Measurements from ENCODE around the gene TMEM92.

Gene TMEM92

DNA sequence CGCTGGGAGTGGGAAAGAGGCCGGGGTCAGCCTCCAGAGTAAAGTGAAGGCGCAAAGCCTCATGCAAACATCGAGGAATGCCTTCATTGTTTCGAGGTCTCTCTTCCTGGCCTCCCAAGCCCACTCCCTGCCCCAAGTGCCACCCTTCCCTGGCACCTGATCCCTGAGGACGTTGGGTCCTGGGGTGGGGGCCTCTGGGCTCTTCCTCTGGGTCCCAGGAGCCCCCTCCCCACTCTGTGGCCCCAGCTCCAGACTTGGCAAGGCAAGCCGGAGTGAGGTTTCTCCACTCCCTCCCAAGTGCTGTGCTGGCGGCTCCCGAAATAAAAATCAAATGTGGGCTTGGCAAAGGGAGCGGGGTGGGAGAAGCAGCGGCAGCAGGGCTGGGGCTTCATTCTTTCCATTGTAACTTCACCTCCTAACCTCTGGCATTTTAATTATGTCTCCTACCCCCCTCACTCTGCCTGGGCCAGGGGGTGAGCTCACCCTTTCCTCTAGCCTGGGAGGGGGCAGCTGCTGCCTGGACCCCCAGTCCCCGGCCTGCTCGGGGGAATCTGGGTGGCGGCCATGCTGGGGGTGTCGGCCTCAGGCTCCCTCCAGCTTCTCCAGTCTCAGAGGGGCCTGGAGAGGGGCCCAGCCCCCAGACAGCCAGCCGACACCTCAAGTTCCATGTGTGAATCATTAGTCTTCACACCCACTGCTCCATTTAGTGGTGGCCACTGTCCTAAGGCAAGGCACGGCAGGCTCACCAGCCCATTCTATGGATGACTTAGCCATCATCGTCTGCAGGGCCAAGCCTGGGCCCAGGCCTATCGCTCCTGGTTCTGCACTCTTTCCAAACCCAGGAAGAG lies 14.6 kb upstream of the TMEM92 start:
- H3K4ac ChIP-seq (ENCODE audit: low read length) = peak overlapping the region; percentile 78
- peaks cover 6 to 26% of the 10 kb centered on the region in 2 donors for H3K4me1 ChIP-seq (ENCODE audit: control insufficient read depth in 2 of 2, insufficient read depth in 1 of 2, low read depth in 1 of 2, low read length in 2 of 2)
- peak overlapping the region; percentile 40 for H2AFZ ChIP-seq (ENCODE audit: low read length)
- H3K27ac ChIP-seq (replicated peaks; ENCODE audit: low read length) = no peak overlapping the region
- H2AK5ac ChIP-seq (ENCODE audit: low read depth, low read length) = peak overlapping the region; percentile 4
- peaks cover 0 to 48% (median 0%) of the 10 kb centered on the region in 3 experiments for H3K27me3 ChIP-seq (ENCODE audit: control insufficient read depth in 3 of 3, insufficient read depth in 3 of 3, low read depth in 1 of 3, low read length in 3 of 3)
- H3K23ac ChIP-seq (ENCODE audit: low read depth, low read length, poor library complexity) = no peak overlapping the region
- peak overlapping the region; percentile 92 for H3K18ac ChIP-seq (ENCODE audit: low read length)
- no peak overlapping the region for H3K4me2 ChIP-seq (ENCODE audit: insufficient read depth, low read length, poor library complexity, severe bottlenecking)
- no peaks in the 10 kb centered on the region for H3K9me3 ChIP-seq (replicated peaks in 1 of 2; ENCODE audit: control insufficient read depth in 2 of 2, insufficient read depth in 1 of 2, low read depth in 1 of 2, low read length in 2 of 2)
- H3K4me3 ChIP-seq (ENCODE audit: low read length in 2 of 2) = no peak overlapping the region
- H2BK12ac ChIP-seq (ENCODE audit: low read length) = peak overlapping the region; percentile 80
- peak overlapping the region; percentile 63 for H3K9ac ChIP-seq (ENCODE audit: low read depth, low read length, poor library complexity)
- peak overlapping the region; percentile 37 for H2BK120ac ChIP-seq (ENCODE audit: low read depth, low read length)
- no peak overlapping the region for H3K14ac ChIP-seq (ENCODE audit: low read length)
- peak overlapping the region; percentile 88 for H2BK5ac ChIP-seq (ENCODE audit: low read length)
- peak overlapping the region; percentile 93 for H4K91ac ChIP-seq (ENCODE audit: low read depth, low read length, poor library complexity)
- H4K8ac ChIP-seq (ENCODE audit: low read depth, low read length) = no peak overlapping the region
- H3K79me1 ChIP-seq (ENCODE audit: low read depth, low read length) = no peaks in the 10 kb centered on the region
- WGBS, 2 donors (ENCODE audit: extremely low coverage in 2 of 2, insufficient read length in 2 of 2, insufficient replicate concordance in 1 of 2) = no CpG with 5 or more reads among the region's 19 CpGs
- no peaks in the 10 kb centered on the region for H3K36me3 ChIP-seq (replicated peaks in 1 of 2; ENCODE audit: control insufficient read depth in 2 of 2, insufficient read depth in 2 of 2, low read length in 2 of 2)
- no peak for DNase-seq (ENCODE audit: low spot score)
- peak overlapping the region; percentile 69 for H2BK15ac ChIP-seq (ENCODE audit: low read length)

DNA sequence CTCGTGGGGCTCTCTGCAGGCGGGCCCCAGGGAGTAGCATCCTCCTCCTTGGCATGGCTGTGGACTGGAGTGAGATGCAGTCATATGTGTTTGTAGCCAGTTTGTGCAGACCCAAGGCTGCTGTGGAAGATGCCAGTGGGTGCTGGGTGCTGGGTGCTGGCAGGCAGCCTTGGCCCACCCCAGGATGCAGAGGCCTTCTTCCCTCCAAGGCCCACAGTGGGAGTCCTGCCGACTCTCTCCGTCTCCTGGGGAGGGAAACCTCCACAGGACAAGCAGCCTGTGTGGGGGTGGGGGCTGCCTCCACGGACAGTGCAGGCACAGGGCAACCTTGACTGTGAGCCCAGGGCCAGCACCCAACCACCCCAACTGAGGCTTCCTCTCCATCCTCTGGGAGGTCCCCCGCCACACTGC lies 13.8 kb upstream of the TMEM92 start:
- Histone ChIP-seq H3K9me3 (replicated peaks in 1 of 2; ENCODE audit: control insufficient read depth in 2 of 2, insufficient read depth in 1 of 2, low read depth in 1 of 2, low read length in 2 of 2) (no peaks in the 10 kb centered on the region), H3K27ac (replicated peaks; ENCODE audit: low read length) (no peak overlapping the region), H2BK15ac (ENCODE audit: low read length) (peak overlapping the region; percentile 23), H2AK5ac (ENCODE audit: low read depth, low read length) (peak overlapping the region; percentile 4), H3K4ac (ENCODE audit: low read length) (no peak overlapping the region), H3K23ac (ENCODE audit: low read depth, low read length, poor library complexity) (no peak overlapping the region), H2AFZ (ENCODE audit: low read length) (no peak overlapping the region), H3K14ac (ENCODE audit: low read length) (no peak overlapping the region), H2BK120ac (ENCODE audit: low read depth, low read length) (peak overlapping the region; percentile 21), H3K18ac (ENCODE audit: low read length) (peak overlapping the region; percentile 76), H3K27me3 (ENCODE audit: control insufficient read depth in 3 of 3, insufficient read depth in 3 of 3, low read depth in 1 of 3, low read length in 3 of 3) (peaks cover 0 to 56% (median 0%) of the 10 kb centered on the region in 3 experiments), H3K9ac (ENCODE audit: low read depth, low read length, poor library complexity) (no peak overlapping the region), H3K79me1 (ENCODE audit: low read depth, low read length) (no peaks in the 10 kb centered on the region), H4K8ac (ENCODE audit: low read depth, low read length) (no peak overlapping the region), H2BK12ac (ENCODE audit: low read length) (no peak overlapping the region), H3K4me2 (ENCODE audit: insufficient read depth, low read length, poor library complexity, severe bottlenecking) (no peak overlapping the region), H4K91ac (ENCODE audit: low read depth, low read length, poor library complexity) (no peak overlapping the region), H3K36me3 (replicated peaks in 1 of 2; ENCODE audit: control insufficient read depth in 2 of 2, insufficient read depth in 2 of 2, low read length in 2 of 2) (no peaks in the 10 kb centered on the region), H3K4me3 (ENCODE audit: low read length in 2 of 2) (no peak overlapping the region), H2BK5ac (ENCODE audit: low read length) (no peak overlapping the region), H3K4me1 (ENCODE audit: control insufficient read depth in 2 of 2, insufficient read depth in 1 of 2, low read depth in 1 of 2, low read length in 2 of 2) (peaks cover 6 to 28% of the 10 kb centered on the region in 2 donors)
- DNase-seq (ENCODE audit: low spot score) = no peak
- no CpG with 5 or more reads among the region's 6 CpGs for WGBS, 2 donors (ENCODE audit: extremely low coverage in 2 of 2, insufficient read length in 2 of 2, insufficient replicate concordance in 1 of 2)

DNA sequence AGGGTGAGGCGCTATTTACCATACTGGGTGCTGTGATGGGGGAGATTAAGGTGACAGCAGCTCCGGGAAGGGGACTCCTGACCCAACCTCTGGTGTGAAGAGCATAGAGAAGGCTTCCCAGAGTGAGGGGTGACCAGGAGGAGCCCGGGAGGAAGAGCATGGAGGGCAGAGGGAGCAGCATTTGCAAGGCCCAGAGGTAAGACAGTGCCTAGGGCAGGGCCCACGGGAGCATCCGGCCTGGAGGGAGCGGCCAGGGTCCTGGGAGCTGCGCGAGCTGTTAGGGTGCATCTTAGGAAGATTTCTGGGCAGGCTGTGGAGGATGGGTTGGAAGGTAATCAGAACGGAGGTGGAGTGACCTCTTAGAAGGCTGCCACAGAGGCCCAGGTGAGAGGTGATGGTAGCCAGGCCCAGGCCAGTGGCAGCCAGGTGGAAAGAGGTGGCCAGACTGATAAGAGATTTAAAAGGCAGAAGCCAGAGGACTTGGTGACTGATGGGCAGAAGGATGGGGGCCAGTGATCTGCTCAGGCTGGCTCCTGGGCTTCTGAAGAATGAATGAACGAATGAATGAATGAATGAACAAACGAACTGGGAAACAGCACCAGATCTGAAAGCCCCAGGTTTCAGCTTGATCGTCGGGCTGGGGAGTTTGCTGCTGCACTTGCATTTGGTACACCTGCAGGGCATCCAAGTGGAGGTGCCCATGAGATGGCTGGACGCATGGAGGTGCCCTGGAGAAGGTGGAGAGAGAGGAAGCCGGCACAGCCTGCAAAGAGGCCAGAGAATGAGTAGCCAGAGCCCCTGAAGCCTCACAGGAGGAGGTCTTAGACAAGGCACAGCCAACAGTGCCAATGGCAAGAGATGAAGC lies 13.0 kb upstream of the TMEM92 start:
- no peak overlapping the region for H3K23ac ChIP-seq (ENCODE audit: low read depth, low read length, poor library complexity)
- no peak overlapping the region for H2AFZ ChIP-seq (ENCODE audit: low read length)

More for the DNA sequence above, 13.0 kb upstream of the TMEM92 start:
- Histone ChIP-seq H3K79me1 (ENCODE audit: low read depth, low read length) (no peaks in the 10 kb centered on the region), H3K9ac (ENCODE audit: low read depth, low read length, poor library complexity) (no peak overlapping the region), H4K91ac (ENCODE audit: low read depth, low read length, poor library complexity) (no peak overlapping the region), H3K4ac (ENCODE audit: low read length) (no peak overlapping the region), H3K18ac (ENCODE audit: low read length) (peak overlapping the region; percentile 81), H2BK15ac (ENCODE audit: low read length) (peak overlapping the region; percentile 82), H3K14ac (ENCODE audit: low read length) (no peak overlapping the region), H2AK5ac (ENCODE audit: low read depth, low read length) (peak overlapping the region; percentile 94), H3K4me3 (ENCODE audit: low read length in 2 of 2) (no peak overlapping the region), H3K27me3 (ENCODE audit: control insufficient read depth in 3 of 3, insufficient read depth in 3 of 3, low read depth in 1 of 3, low read length in 3 of 3) (peaks cover 0 to 56% (median 0%) of the 10 kb centered on the region in 3 experiments), H2BK5ac (ENCODE audit: low read length) (peak overlapping the region; percentile 32), H2BK12ac (ENCODE audit: low read length) (peak overlapping the region; percentile 7), H3K9me3 (replicated peaks in 1 of 2; ENCODE audit: control insufficient read depth in 2 of 2, insufficient read depth in 1 of 2, low read depth in 1 of 2, low read length in 2 of 2) (no peaks in the 10 kb centered on the region), H2BK120ac (ENCODE audit: low read depth, low read length) (peak overlapping the region; percentile 21), H3K4me2 (ENCODE audit: insufficient read depth, low read length, poor library complexity, severe bottlenecking) (no peak overlapping the region), H4K8ac (ENCODE audit: low read depth, low read length) (no peak overlapping the region), H3K27ac (replicated peaks; ENCODE audit: low read length) (no peak overlapping the region), H3K4me1 (ENCODE audit: control insufficient read depth in 2 of 2, insufficient read depth in 1 of 2, low read depth in 1 of 2, low read length in 2 of 2) (peaks cover 6 to 32% of the 10 kb centered on the region in 2 donors), H3K36me3 (replicated peaks in 1 of 2; ENCODE audit: control insufficient read depth in 2 of 2, insufficient read depth in 2 of 2, low read length in 2 of 2) (no peaks in the 10 kb centered on the region)
- no CpG with 5 or more reads among the region's 15 CpGs for WGBS, 2 donors (ENCODE audit: extremely low coverage in 2 of 2, insufficient read length in 2 of 2, insufficient replicate concordance in 1 of 2)
- DNase-seq (ENCODE audit: low spot score) = no peak
